ENCODE data around the gene SMC1B.

The SMC1B gene

GRCh38 chr22:45418770-45419138 lies 5.4 kb upstream of the SMC1B start:
- no peak overlapping the region for H3K27ac ChIP-seq
- TF ChIP-seq ZFX (IDR thresholded peaks at IDR 0.05) (no peak), CTCF (conservative IDR thresholded peaks at IDR 0.05) (no peak)

- TF ChIP-seq CTCF (conservative IDR thresholded peaks at IDR 0.05) = no peak
- no peak overlapping the region for H3K27ac ChIP-seq
Measured at GRCh38 chr22:45418056-45418769, 4.8 kb upstream of the SMC1B start.

GRCh38 chr22:45413013-45413367 lies 409 bp downstream of the SMC1B start:
- no peak overlapping the region for H3K27ac ChIP-seq
- TF ChIP-seq ZFX (IDR thresholded peaks at IDR 0.05) (no peak), CTCF (conservative IDR thresholded peaks at IDR 0.05) (no peak)

GRCh38 chr22:45407793-45408192 lies 5.6 kb downstream of the SMC1B start:
- no peak overlapping the region for H3K27ac ChIP-seq
- TF ChIP-seq ZFX (IDR thresholded peaks at IDR 0.05) (no peak), CTCF (conservative IDR thresholded peaks at IDR 0.05) (no peak)

GRCh38 chr22:45402466-45402985 lies 10.9 kb downstream of the SMC1B start:
- no peak overlapping the region for H3K27ac ChIP-seq
- no peak for TF ChIP-seq ZFX (IDR thresholded peaks at IDR 0.05)
- TF ChIP-seq CTCF (conservative IDR thresholded peaks at IDR 0.05) = no peak

GRCh38 chr22:45399712-45400445 lies 13.5 kb downstream of the SMC1B start:
- TF ChIP-seq CTCF (conservative IDR thresholded peaks at IDR 0.05) = no peak
- TF ChIP-seq ZFX (IDR thresholded peaks at IDR 0.05) = no peak
- no peak overlapping the region for H3K27ac ChIP-seq

GRCh38 chr22:45398214-45398613 lies 15.2 kb downstream of the SMC1B start:
- no peak overlapping the region for H3K27ac ChIP-seq
- TF ChIP-seq CTCF (conservative IDR thresholded peaks at IDR 0.05) (no peak), ZFX (IDR thresholded peaks at IDR 0.05) (no peak)
